ENCODE measurements around the gene SH3TC2. TPM values are rescaled to one million over a fixed set of nuclear protein-coding genes. Genes with fewer than 3 reads are reported as not detected.

Gene SH3TC2
- total and polyA plus RNA-seq, 2 donors (not counting 1 experiment from before 2014, with no cell fraction given) = not detected

GRCh38 chr5:149024943-149025342 is 37.9 kb downstream of the SH3TC2 start:
- TF ChIP-seq EZH2 (IDR thresholded peaks at IDR 0.05; ENCODE audit: borderline replicate concordance, insufficient read depth, low read depth, low read length, poor library complexity, severe bottlenecking) = no peak
- TF ChIP-seq, protein P1, sequence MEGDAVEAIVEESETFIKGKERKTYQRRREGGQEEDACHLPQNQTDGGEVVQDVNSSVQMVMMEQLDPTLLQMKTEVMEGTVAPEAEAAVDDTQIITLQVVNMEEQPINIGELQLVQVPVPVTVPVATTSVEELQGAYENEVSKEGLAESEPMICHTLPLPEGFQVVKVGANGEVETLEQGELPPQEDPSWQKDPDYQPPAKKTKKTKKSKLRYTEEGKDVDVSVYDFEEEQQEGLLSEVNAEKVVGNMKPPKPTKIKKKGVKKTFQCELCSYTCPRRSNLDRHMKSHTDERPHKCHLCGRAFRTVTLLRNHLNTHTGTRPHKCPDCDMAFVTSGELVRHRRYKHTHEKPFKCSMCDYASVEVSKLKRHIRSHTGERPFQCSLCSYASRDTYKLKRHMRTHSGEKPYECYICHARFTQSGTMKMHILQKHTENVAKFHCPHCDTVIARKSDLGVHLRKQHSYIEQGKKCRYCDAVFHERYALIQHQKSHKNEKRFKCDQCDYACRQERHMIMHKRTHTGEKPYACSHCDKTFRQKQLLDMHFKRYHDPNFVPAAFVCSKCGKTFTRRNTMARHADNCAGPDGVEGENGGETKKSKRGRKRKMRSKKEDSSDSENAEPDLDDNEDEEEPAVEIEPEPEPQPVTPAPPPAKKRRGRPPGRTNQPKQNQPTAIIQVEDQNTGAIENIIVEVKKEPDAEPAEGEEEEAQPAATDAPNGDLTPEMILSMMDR (IDR thresholded peaks at IDR 0.05) = no peak
- Mint-ChIP-seq H3K27ac (no peak overlapping the region), H3K4me3 (no peak overlapping the region), H3K4me1 (no peaks in the 10 kb centered on the region), H3K9me3 (ENCODE audit: insufficient read depth) (no peaks in the 10 kb centered on the region), H3K27me3 (peaks cover 4% of the 10 kb centered on the region)
- Histone ChIP-seq H3K4me1 (ENCODE audit: control insufficient read depth in 2 of 2, insufficient read depth in 2 of 2, low read length in 2 of 2) (no peaks in the 10 kb centered on the region), H2AFZ (ENCODE audit: insufficient read depth, low read depth, low read length, poor library complexity, severe bottlenecking) (no peak overlapping the region), H4K20me1 (ENCODE audit: control insufficient read depth, insufficient read depth, low read length, poor library complexity, severe bottlenecking) (no peaks in the 10 kb centered on the region), H3K79me2 (ENCODE audit: control insufficient read depth, insufficient read depth, low read length) (no peaks in the 10 kb centered on the region), H3K9me3 (ENCODE audit: control extremely low read depth in 1 of 3, control insufficient read depth in 2 of 3, insufficient read depth in 1 of 3, low read length in 2 of 3) (no peaks in the 10 kb centered on the region), H3K27me3 (replicated peaks in 1 of 4; ENCODE audit: control extremely low read depth in 1 of 4, control insufficient read depth in 3 of 4, insufficient read depth in 4 of 4, low read length in 3 of 4) (no peaks in the 10 kb centered on the region), H3K4me3 (ENCODE audit: control extremely low read depth in 1 of 5, extremely low read depth in 1 of 5, insufficient read depth in 1 of 5, low read depth in 2 of 5, low read length in 4 of 5) (no peak overlapping the region), H3K27ac (ENCODE audit: low read length in 2 of 2) (no peak overlapping the region), H3K36me3 (replicated peaks in 1 of 2; ENCODE audit: control extremely low read depth in 1 of 2, control insufficient read depth in 1 of 2, extremely low read depth in 1 of 2, insufficient read depth in 2 of 2, low read length in 1 of 2) (no peaks in the 10 kb centered on the region), H3K4me2 (replicated peaks; ENCODE audit: low read depth, low read length, poor library complexity, severe bottlenecking) (no peak overlapping the region), H3K9ac (ENCODE audit: low read length) (no peak overlapping the region)
- ATAC-seq (ENCODE audit: low read depth) = no peak
- ChIA-PET CTCF (interaction anchor here (1.3 to 3.4 kb wide), 2 partner anchors 8 to 11 kb away, joined by 3 to 16 read pairs; no protein-coding TSS in a partner anchor), POLR2A (no interaction called here)
- intact Hi-C loops (cut with micrococcal nuclease) = no loop called here
- DNase-seq = no peak

GRCh38 chr5:149024477-149024876 is 38.4 kb downstream of the SH3TC2 start:
- Histone ChIP-seq H3K27me3 (replicated peaks in 1 of 4; ENCODE audit: control extremely low read depth in 1 of 4, control insufficient read depth in 3 of 4, insufficient read depth in 4 of 4, low read length in 3 of 4) (no peaks in the 10 kb centered on the region), H3K4me3 (ENCODE audit: control extremely low read depth in 1 of 5, extremely low read depth in 1 of 5, insufficient read depth in 1 of 5, low read depth in 2 of 5, low read length in 4 of 5) (no peak overlapping the region), H4K20me1 (ENCODE audit: control insufficient read depth, insufficient read depth, low read length, poor library complexity, severe bottlenecking) (no peaks in the 10 kb centered on the region), H2AFZ (ENCODE audit: insufficient read depth, low read depth, low read length, poor library complexity, severe bottlenecking) (no peak overlapping the region), H3K79me2 (ENCODE audit: control insufficient read depth, insufficient read depth, low read length) (no peaks in the 10 kb centered on the region), H3K9ac (ENCODE audit: low read length) (no peak overlapping the region), H3K9me3 (ENCODE audit: control extremely low read depth in 1 of 3, control insufficient read depth in 2 of 3, insufficient read depth in 1 of 3, low read length in 2 of 3) (no peaks in the 10 kb centered on the region), H3K4me1 (ENCODE audit: control insufficient read depth in 2 of 2, insufficient read depth in 2 of 2, low read length in 2 of 2) (no peaks in the 10 kb centered on the region), H3K27ac (ENCODE audit: low read length in 2 of 2) (no peak overlapping the region), H3K4me2 (replicated peaks; ENCODE audit: low read depth, low read length, poor library complexity, severe bottlenecking) (no peak overlapping the region), H3K36me3 (replicated peaks in 1 of 2; ENCODE audit: control extremely low read depth in 1 of 2, control insufficient read depth in 1 of 2, extremely low read depth in 1 of 2, insufficient read depth in 2 of 2, low read length in 1 of 2) (no peaks in the 10 kb centered on the region)
- Mint-ChIP-seq H3K27me3 (peaks cover 9% of the 10 kb centered on the region), H3K9me3 (ENCODE audit: insufficient read depth) (no peaks in the 10 kb centered on the region), H3K4me1 (no peaks in the 10 kb centered on the region), H3K4me3 (no peak overlapping the region), H3K27ac (no peak overlapping the region)
- ATAC-seq (ENCODE audit: low read depth) (no peak), DNase-seq (no peak)
- POLR2A ChIA-PET = no interaction called here
- intact Hi-C loops (cut with micrococcal nuclease) = no loop called here
- TF ChIP-seq EZH2 (IDR thresholded peaks at IDR 0.05; ENCODE audit: borderline replicate concordance, insufficient read depth, low read depth, low read length, poor library complexity, severe bottlenecking) = no peak
- TF ChIP-seq, protein P1 (IDR thresholded peaks at IDR 0.05) = no peak
- no CpG with 5 or more reads among the region's 1 CpG for WGBS (ENCODE audit: insufficient coverage)
- CTCF ChIA-PET = interaction anchor here (1.0 to 3.4 kb wide), 3 partner anchors 9 to 25 kb away, joined by 3 to 16 read pairs (median 4); no protein-coding TSS in a partner anchor

Measured in B cell (primary cell).